Activated CD8-positive, alpha-beta T cell treated with anti-CD3 and anti-CD28 coated beads, Interleukin-2, amount 10 ng/mL, durations not matched to agents 7 days and 5 days (primary cell): ENCODE results near the gene HSPA2. TPM values are rescaled to one million over a fixed set of nuclear protein-coding genes. Genes with fewer than 3 reads are reported as not detected.

ENCODE experiments used
- ATAC-seq: fragments of 150-1000 bp; cut with Tn5 transposase; one replicate; pipeline ENCODE4 v1.10.0; 2021; ENCODE audit warnings: moderate library complexity
- CTCF ChIA-PET: fragments of 350-600 bp; sonication (Branson Sonifier 250); formaldehyde crosslinking; loops from one replicate; lab custom pipeline; 2021; ENCODE audit warnings: antibody characterized with exemption; lab: Charles Lee
- POLR2A ChIA-PET: fragments of 350-600 bp; sonication (Branson Sonifier 250); formaldehyde crosslinking; loops from one replicate; lab custom pipeline; 2021; ENCODE audit warnings: antibody characterized with exemption; lab: Charles Lee
- DNase-seq: peaks from one replicate; pipeline ENCODE4 v3.0.0-alpha.2; 2020
- H3K27ac Mint-ChIP-seq: one replicate; pipeline ENCODE4 v1.8.0; 2021; ENCODE audit warnings: mild to moderate bottlenecking, mixed read lengths
- H3K27me3 Mint-ChIP-seq: one replicate; pipeline ENCODE4 v1.8.0; 2021; ENCODE audit warnings: low read depth, mixed read lengths
- H3K36me3 Mint-ChIP-seq: one replicate; pipeline ENCODE4 v1.8.0; 2021; ENCODE audit warnings: low read depth, mixed read lengths
- H3K4me1 Mint-ChIP-seq: one replicate; pipeline ENCODE4 v1.8.0; 2021; ENCODE audit warnings: low read depth, mixed read lengths
- H3K4me3 Mint-ChIP-seq: one replicate; pipeline ENCODE4 v1.8.0; 2021; ENCODE audit warnings: mild to moderate bottlenecking, mixed read lengths
- H3K9me3 Mint-ChIP-seq: one replicate; pipeline ENCODE4 v1.8.0; 2022; ENCODE audit warnings: mixed read lengths; ENCODE audit not compliant: insufficient read depth
- total RNA-seq, 2 experiments: library from RNA; stranded (reverse); gene quantifications; one replicate each; pipeline ENCODE4 v1.2.3, GENCODE V29; 2021

HSPA2 gene
- total RNA-seq: 1 to 10 TPM; 1.7 to 2.2 TPM

DNA sequence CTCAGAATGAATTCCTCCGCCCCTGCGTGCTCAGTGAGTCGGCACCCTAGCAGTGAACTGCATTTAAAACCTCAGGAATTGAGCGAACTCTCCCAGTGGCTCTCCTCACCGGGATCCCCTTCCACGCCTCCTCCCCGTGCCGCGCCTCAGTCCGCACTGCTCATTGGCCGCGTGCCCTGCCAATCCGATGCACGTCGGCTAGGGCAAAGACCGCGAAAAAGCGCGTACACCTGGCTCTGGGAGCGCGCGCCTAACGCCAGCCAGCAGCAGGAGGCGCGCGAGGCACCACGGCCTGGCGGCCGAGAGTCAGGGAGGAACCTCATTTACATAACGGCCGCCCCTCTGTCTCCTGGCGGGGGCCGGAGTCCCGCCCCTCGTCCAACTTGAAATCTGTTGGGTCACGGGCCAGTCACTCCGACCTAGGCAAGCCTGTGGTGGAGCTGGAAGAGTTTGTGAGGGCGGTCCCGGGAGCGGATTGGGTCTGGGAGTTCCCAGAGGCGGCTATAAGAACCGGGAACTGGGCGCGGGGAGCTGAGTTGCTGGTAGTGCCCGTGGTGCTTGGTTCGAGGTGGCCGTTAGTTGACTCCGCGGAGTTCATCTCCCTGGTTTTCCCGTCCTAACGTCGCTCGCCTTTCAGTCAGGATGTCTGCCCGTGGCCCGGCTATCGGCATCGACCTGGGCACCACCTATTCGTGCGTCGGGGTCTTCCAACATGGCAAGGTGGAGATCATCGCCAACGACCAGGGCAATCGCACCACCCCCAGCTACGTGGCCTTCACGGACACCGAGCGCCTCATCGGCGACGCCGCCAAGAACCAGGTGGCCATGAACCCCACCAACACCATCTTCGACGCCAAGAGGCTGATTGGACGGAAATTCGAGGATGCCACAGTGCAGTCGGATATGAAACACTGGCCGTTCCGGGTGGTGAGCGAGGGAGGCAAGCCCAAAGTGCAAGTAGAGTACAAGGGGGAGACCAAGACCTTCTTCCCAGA, at the start of gene HSPA2:
TSS of gene HSPA2 (plus strand) at position 534 of the 995 bp plus-strand sequence. CDS start at position 643, 109 bp downstream.
- ChIA-PET POLR2A (interaction anchor here (1.0 to 3.1 kb wide), 4 partner anchors 11 to 203 kb away, joined by 3 to 16 read pairs (median 5); partner anchors contain the start of genes ZBTB1 and ZBTB25), CTCF (interaction anchor here (0.6 to 3.9 kb wide), 11 partner anchors 14 to 480 kb away, joined by 3 to 21 read pairs (median 3); partner anchors contain the start of gene ZBTB25)
- H3K27ac Mint-ChIP-seq: peak within 1 kb of the TSS; percentile 92
- peaks cover 33% of the 10 kb centered on the region for H3K4me1 Mint-ChIP-seq
- ATAC-seq (peak; percentile 93), DNase-seq (peak; percentile 96)
- H3K36me3 Mint-ChIP-seq: peaks cover 21% of the 10 kb centered on the region
- peaks cover 41% of the 10 kb centered on the region for H3K27me3 Mint-ChIP-seq
- H3K4me3 Mint-ChIP-seq: peak within 1 kb of the TSS; percentile 89
- no peaks in the 10 kb centered on the region for H3K9me3 Mint-ChIP-seq

DNA sequence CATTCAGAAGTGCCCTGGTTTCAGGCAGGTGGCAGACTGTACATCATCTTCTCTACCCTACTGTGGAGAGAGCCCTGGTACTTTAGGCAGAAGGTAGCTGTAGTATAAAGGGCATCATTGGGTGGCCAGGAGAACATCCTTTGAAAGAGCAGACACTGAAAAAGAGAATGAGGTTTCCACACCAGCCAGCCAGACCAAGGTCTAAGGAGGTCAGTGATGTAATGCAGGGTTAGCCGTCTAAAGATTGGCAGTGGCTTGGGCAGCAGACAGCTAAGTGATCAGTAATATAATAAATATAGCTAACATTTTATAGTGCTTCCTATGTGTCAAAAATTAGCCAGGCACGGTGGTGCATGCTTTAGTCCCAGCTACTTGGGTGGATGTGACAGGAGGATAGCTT, 48.9 kb upstream of the HSPA2 start:
- CTCF ChIA-PET: interaction anchor here (1.1 to 6.0 kb wide), 8 partner anchors 9 to 62 kb away, joined by 3 to 30 read pairs (median 4); no protein-coding TSS in a partner anchor
- ATAC-seq: no peak

DNA sequence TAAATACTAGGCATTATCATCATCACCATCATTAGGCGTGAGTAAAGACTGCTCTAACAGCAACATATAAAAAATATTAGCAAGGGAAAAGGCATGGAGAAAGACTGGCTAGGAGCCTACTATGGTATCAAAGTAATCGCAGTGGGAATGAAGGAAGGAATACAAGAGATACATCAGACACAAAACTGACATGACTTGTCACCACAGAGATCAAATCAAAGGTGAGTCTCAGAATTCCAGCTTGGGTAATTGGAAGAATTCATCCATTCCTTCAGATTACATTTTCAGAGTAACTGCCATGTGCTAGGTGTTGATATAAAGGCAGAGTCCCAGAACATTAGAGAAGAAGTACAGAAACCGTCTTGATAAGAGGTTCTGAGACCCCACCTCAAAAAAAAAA, 47.1 kb upstream of the HSPA2 start:
- POLR2A ChIA-PET: interaction anchor here (0.9 kb wide), 1 partner anchor 10 kb away, joined by 5 read pairs; no protein-coding TSS in a partner anchor
- DNase-seq (no peak), ATAC-seq (no peak)
- no peaks in the 10 kb centered on the region for H3K9me3 Mint-ChIP-seq
- H3K27me3 Mint-ChIP-seq: no peaks in the 10 kb centered on the region
- no peak overlapping the region for H3K4me3 Mint-ChIP-seq
- CTCF ChIA-PET: interaction anchor here (1.2 to 1.8 kb wide), 3 partner anchors 15 to 64 kb away, joined by 3 to 9 read pairs (median 6); no protein-coding TSS in a partner anchor
- no peak overlapping the region for H3K27ac Mint-ChIP-seq
- H3K36me3 Mint-ChIP-seq: peaks cover 54% of the 10 kb centered on the region
- peaks cover 40% of the 10 kb centered on the region for H3K4me1 Mint-ChIP-seq

More for the DNA sequence above, 48.9 kb upstream of the HSPA2 start:
- Mint-ChIP-seq H3K4me3 (no peak overlapping the region), H3K36me3 (peaks cover 55% of the 10 kb centered on the region), H3K9me3 (no peaks in the 10 kb centered on the region), H3K27ac (peak overlapping the region; percentile 16), H3K27me3 (no peaks in the 10 kb centered on the region), H3K4me1 (peaks cover 31% of the 10 kb centered on the region)
- POLR2A ChIA-PET: interaction anchor here (0.6 to 3.4 kb wide), 3 partner anchors 10 to 14 kb away, joined by 3 to 20 read pairs (median 3); partner anchors contain the start of gene ZBTB25
- DNase-seq: no peak

DNA sequence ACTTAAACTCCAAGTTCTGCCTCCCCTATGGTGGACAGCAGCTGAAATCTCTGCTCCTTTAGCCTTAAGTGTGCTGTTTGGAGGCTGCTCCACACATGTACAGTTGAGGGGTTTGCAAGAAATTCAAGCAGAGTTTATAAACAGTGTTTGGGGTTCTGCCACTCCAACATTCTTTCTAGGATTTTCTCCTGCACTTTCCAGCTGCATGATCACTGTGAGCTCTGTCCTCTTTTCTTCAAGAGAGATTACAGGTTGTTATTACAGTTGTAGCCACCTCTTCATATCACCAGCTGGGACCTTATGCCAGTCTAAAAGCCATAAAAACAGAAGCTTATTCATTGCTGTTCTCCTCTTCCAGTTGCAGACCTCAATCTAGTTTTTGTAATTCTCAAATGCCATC, 45.3 kb upstream of the HSPA2 start:
- Mint-ChIP-seq H3K27me3 (no peaks in the 10 kb centered on the region), H3K9me3 (no peaks in the 10 kb centered on the region), H3K27ac (no peak overlapping the region), H3K4me3 (no peak overlapping the region), H3K4me1 (peaks cover 51% of the 10 kb centered on the region), H3K36me3 (peaks cover 63% of the 10 kb centered on the region)
- CTCF ChIA-PET: interaction anchor here (0.7 to 4.9 kb wide), 4 partner anchors 10 to 151 kb away, joined by 3 to 43 read pairs (median 10); no protein-coding TSS in a partner anchor
- DNase-seq: no peak
- ATAC-seq: no peak
- POLR2A ChIA-PET: interaction anchor here (2.4 kb wide), 1 partner anchor 9 kb away, joined by 18 read pairs; the partner anchor contains the start of genes ZBTB1 and ZBTB25

DNA sequence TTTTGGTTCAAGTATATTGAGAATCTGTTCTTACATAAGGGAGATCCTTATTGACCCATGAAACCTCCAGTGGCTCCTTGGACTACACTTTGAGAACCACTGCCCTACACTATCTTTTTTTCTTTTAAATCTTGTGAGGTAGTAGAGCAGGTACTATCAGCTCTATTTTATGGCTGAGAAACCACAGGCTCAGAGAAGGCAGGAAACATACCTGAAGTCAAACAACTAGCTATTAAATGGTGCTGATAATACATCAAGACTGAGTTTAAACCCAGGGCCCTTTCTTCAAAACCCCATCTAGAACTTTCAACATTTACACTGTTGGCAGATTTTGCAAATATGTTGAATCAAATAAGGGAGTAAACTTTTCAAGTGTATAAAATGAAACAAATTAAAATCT, 43.8 kb upstream of the HSPA2 start:
- peak overlapping the region; percentile 30 for H3K27ac Mint-ChIP-seq
- no peak overlapping the region for H3K4me3 Mint-ChIP-seq
- H3K36me3 Mint-ChIP-seq: peaks cover 62% of the 10 kb centered on the region
- ATAC-seq (no peak), DNase-seq (no peak)
- H3K4me1 Mint-ChIP-seq: peaks cover 59% of the 10 kb centered on the region
- CTCF ChIA-PET: interaction anchor here (1.0 to 4.9 kb wide), 7 partner anchors 14 to 153 kb away, joined by 3 to 43 read pairs (median 4); partner anchors contain the start of gene AKAP5
- no peaks in the 10 kb centered on the region for H3K27me3 Mint-ChIP-seq
- no peaks in the 10 kb centered on the region for H3K9me3 Mint-ChIP-seq
- POLR2A ChIA-PET: interaction anchor here (1.5 to 2.2 kb wide), 2 partner anchors 14 to 109 kb away, joined by 4 to 6 read pairs; no protein-coding TSS in a partner anchor

DNA sequence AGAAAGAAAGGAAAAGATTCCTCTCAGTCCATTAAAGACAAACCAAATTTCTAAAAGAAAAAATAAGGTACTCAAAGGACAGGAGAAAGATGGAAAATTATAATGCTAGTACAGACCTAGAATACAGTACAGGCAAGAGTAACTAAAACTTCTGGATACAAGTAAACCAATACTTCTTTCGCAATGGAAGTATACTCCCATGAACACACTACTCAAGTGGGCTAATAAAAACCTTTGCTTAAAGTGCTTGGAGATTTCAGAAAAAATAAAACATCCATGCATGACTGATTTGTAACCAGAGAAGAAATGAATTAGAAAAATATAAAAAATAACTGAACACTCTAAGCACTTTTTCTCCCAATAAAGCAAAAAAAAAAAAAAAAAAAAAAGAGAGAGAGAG, 40.5 kb upstream of the HSPA2 start:
- ATAC-seq (no peak), DNase-seq (no peak)
- Mint-ChIP-seq H3K27ac (peak overlapping the region; percentile 61), H3K36me3 (peaks cover 54% of the 10 kb centered on the region), H3K9me3 (no peaks in the 10 kb centered on the region), H3K4me1 (peaks cover 47% of the 10 kb centered on the region), H3K27me3 (no peaks in the 10 kb centered on the region), H3K4me3 (peak overlapping the region; percentile 60)
- POLR2A ChIA-PET: interaction anchor here (2.0 kb wide), 1 partner anchor 34 kb away, joined by 6 read pairs; no protein-coding TSS in a partner anchor
- CTCF ChIA-PET: interaction anchor here (1.9 kb wide), 1 partner anchor 36 kb away, joined by 4 read pairs; no protein-coding TSS in a partner anchor

DNA sequence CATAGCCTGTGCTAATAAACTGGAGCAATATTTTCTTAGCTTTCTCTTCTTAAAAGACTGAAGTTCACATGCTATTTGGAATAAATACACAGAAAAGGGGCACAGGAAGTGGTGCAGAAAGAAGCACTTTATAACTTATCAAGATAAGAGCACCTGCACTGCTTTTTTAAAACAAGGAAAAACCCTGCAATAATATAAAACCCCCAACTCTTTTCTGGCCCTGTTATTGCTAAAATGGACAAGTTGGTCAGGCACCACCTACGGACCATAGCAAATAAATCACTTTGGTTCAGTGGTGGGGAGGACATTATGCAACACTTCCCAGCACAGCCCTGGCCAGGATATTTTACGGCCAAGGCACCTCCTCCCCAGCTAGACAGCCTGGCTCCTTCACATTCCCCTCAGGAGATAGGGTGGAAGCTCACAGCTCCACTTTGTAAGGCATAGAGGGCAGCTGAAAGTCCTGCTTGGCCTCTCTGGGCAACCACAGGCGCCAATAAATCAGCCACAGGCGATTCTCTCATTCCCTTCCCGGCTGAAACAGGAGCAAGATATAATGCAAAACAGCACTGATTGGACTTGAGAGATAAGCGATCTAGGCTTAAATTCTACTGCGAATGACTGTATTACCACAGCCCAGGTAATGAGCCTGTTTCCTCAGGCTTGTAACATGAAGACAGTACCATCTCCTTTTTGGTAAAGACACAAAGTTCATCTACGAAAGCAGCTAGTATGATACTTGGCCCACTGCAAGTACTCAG, 39.0 kb upstream of the HSPA2 start:
- Mint-ChIP-seq H3K4me1 (peaks cover 43% of the 10 kb centered on the region), H3K36me3 (peaks cover 59% of the 10 kb centered on the region)
- POLR2A ChIA-PET: interaction anchor here (0.6 to 5.6 kb wide), 8 partner anchors 11 to 163 kb away, joined by 3 to 55 read pairs (median 8); partner anchors contain the start of gene MTHFD1

DNA sequence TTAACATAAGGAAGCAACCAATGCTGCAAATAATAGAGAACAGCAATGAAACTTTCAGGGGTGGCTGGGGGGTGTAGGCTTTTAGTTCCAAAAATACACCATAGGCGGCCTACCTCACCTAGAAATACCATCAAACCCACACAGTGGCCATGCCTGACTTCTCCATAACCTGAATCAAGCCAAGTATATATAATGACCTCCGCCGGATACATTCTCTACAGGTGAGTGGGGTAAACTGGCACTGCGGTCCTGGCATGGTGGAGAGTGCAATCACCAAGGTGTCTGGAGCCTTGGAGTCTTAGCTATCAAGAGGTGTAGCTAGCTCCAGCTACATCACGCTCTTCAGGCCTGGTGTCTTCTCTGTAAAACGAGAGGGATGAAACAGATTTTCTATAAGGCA, 38.1 kb upstream of the HSPA2 start:
- no peak for ATAC-seq
- Mint-ChIP-seq H3K36me3 (peaks cover 60% of the 10 kb centered on the region), H3K9me3 (no peaks in the 10 kb centered on the region), H3K4me3 (peak overlapping the region; percentile 96), H3K27me3 (no peaks in the 10 kb centered on the region), H3K27ac (peak overlapping the region; percentile 100), H3K4me1 (peaks cover 45% of the 10 kb centered on the region)
- peak; percentile 44 for DNase-seq
- ChIA-PET CTCF (interaction anchor here (0.9 to 2.7 kb wide), 10 partner anchors 8 to 158 kb away, joined by 3 to 22 read pairs (median 5); partner anchors contain the start of gene HSPA2), POLR2A (interaction anchor here (0.9 to 5.6 kb wide), 13 partner anchors 7 to 164 kb away, joined by 3 to 55 read pairs (median 8); partner anchors contain the start of genes HSPA2 and MTHFD1)

More for the DNA sequence above, 39.0 kb upstream of the HSPA2 start:
- DNase-seq: no peak
- no peak for ATAC-seq
- Mint-ChIP-seq H3K4me3 (peak overlapping the region; percentile 96), H3K27me3 (no peaks in the 10 kb centered on the region), H3K27ac (peak overlapping the region; percentile 100), H3K9me3 (no peaks in the 10 kb centered on the region)
- CTCF ChIA-PET: interaction anchor here (0.9 to 2.7 kb wide), 11 partner anchors 9 to 157 kb away, joined by 3 to 22 read pairs (median 5); partner anchors contain the start of gene HSPA2

DNA sequence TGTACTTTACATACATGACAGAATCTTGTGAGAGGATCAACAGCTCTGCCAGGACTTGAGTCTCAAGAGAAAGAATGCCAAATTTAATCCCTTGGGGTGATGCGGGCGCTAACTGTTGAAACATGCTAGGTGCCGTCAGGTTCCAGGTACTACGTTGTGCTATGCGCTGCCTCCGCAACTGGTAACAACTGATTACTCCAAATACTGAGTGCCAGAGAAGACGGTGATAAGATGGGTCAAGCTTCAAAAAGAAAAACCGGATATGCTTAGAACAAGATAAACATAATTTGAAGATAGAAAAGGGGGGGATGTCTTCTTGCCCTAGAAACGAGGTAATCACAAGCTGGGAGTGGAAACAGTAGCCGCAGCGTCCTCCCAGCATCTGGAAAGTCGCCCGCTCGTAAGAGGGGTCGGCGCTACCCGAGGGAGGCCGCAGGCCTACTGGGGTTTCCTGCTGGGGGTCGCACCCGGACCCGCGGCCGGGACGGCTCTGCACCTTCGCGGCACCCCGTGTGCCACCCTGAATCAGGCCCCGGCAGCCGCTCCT, 37.6 kb upstream of the HSPA2 start:
- peak overlapping the region; percentile 100 for H3K27ac Mint-ChIP-seq
- H3K27me3 Mint-ChIP-seq: no peaks in the 10 kb centered on the region
- no peaks in the 10 kb centered on the region for H3K9me3 Mint-ChIP-seq
- ChIA-PET CTCF (interaction anchor here (0.9 to 2.7 kb wide), 10 partner anchors 8 to 159 kb away, joined by 3 to 22 read pairs (median 5); partner anchors contain the start of gene HSPA2), POLR2A (interaction anchor here (0.9 to 5.6 kb wide), 13 partner anchors 8 to 165 kb away, joined by 3 to 55 read pairs (median 8); partner anchors contain the start of genes HSPA2 and MTHFD1)
- H3K36me3 Mint-ChIP-seq: peaks cover 60% of the 10 kb centered on the region
- H3K4me3 Mint-ChIP-seq: peak overlapping the region; percentile 96
- DNase-seq (peak; percentile 46), ATAC-seq (no peak)
- H3K4me1 Mint-ChIP-seq: peaks cover 46% of the 10 kb centered on the region
